Stimulated activated CD8-positive, alpha-beta memory T cell treated with anti-CD3 and anti-CD28 coated beads, Interleukin-15, amount 100 ng/mL, for 24 hours (primary cell): ENCODE measurements around the gene LACC1.
A peak's percentile ranks its signal among the peaks of the same experiment; 100 is the strongest.

Source experiments
- DNase-seq: peaks from one replicate; pipeline ENCODE4 v3.0.0-alpha.2; 2020; ENCODE audit warnings: low read depth

Gene LACC1

DNA sequence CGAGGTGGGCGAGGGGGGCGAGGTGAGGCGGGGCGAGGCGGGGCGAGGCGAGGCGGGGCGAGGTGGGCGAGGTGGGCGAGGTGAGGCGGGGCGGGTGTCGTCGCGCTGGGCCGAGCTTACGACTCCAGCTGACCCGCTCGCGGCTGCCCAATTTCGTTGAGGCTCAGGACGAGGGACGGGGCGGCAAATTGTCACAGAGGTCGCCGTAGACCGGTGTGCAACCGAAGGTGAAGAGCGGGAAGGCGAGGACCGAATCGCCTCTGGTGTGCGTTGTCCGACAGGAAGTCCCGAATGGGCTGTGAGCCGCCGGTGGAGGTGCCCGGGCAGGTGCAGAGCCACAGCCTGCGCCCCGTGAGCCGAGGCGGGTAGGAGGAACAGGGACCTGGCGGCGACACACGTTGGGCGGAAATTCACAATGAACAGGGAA lies at the start of gene LACC1:
LACC1 (plus strand) TSS at position 150 of the 427 bp plus-strand sequence. CDS start 1,082 bp downstream, outside the sequence.
- no peak for DNase-seq

DNA sequence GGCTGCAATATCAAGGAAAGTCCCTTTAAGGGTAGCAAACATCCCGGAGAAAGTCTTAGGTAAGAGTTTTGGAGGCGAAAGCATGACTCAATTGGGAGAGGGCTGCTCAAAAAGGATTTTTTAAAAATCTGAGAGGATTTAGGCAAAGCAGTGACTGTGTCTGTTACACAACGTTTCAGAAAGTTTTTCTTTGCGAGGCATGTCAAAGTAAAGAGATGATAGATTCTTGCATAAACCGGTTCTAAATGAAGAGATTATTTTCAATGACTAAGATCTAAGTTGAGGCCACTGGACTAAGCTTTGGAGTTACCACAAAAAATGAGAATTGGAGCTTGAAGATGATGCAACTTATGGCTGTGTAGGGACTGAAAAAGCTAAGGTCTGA lies 49.2 kb upstream of the LACC1 start:
- DNase-seq = no peak

- no peak for DNase-seq
These were observed 48.6 kb upstream of the LACC1 start for GRCh38 chr13:43831088-43831487.

GRCh38 chr13:43835701-43836100 lies 44.0 kb upstream of the LACC1 start:
- DNase-seq = no peak

DNA sequence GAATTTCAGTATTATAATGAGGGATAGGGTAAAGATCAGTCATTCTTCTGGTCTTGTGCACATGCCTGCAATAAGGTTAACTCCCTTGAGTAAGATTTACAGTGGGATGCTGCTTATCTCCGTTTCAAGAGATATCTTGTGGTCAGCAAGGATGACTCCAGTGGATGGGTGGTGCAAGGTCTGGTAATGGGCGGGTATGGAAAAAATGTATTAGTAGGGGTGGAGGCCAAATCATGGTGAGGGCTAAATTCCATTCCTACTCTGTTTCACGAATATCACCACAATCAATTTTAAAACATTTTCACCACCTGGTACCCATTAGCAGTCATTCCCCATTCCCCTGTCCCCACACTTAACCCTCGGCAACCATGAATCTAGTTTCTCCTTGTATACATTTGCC lies 40.8 kb upstream of the LACC1 start:
- DNase-seq = no peak

DNA sequence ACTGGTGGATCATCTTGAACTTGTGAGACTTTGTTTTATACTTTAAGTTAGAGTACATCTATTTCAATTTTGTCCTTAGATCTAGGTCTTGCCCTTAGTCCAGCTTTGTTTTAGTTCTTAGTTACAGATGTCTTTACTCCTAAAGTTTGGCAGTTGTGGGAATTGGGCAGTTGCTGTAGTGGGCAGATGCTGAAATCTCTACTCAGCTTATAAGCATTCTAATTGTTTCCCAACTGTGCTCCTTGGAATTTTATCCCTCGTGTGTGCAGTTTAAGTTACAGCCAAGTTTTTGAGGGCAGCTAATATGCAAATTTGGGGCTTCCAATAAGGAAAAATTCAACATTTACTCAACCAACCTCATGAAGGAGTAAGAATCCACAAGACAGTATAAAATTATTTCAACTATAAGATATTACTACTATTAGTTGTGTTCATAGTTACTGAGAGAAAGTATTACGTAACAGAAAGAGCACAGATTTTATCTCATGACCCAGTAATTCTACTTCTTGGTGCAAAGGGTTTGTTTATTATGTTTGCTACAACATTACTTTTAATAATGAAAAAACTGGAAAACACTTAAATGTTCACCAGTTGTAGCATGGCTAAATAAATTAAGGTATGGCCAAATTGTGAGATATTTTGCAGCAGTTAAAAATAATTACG lies 33.1 kb upstream of the LACC1 start:
- no peak for DNase-seq

DNA sequence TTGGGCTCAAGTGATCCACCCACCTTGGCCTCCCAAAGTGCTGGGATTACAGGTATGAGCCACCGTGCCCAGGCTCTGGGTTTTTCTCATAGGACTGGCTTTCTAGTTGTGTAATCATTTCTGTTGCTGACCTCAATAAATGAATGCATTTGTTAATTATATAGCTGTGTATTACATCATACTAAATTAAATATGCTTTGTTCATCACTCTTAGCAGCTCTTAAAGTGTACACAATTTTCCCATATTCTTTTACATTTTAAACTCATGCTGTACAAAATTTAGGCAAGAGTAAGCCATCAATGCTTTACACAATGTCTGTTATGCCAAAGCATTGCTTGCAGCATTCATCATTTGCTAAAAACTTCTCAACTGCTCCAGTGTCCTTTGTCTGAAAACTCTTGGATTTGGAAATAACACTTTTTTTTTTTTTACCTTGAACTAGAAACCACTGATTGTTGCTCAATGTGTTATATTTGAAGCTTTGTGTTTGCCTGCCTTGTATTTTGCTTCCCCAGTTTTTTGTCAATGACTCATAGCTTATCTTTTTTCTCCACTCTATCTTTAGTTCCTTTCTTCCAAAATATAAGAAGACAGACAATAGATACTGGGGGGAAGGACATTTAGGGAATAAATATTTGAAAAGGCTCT lies 31.6 kb upstream of the LACC1 start:
- no peak for DNase-seq

GRCh38 chr13:43850873-43851272 lies 28.8 kb upstream of the LACC1 start:
- no peak for DNase-seq

DNA sequence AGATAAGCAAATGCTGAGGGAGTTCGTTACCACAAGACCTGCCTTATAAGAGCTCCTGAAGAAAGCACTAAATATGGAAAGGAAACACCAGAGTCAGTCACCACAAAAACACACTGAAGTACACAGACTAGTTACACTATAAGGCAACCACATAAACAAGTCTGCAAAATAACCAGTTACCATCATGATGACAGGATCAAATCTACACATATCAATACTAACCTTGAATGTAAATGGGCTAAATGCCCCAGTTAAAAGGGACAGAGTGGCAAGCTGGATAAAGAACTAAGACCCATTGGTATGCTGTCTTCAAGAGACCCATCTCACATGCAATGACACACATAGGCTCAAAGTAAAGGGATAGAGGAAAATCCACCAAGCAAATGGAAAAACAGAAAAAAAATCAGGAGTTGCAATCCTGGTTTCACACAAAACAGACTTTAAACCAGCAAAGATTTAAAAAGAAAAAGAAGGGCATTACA lies 26.7 kb upstream of the LACC1 start:
- DNase-seq = no peak

- no peak for DNase-seq
These were observed 17.8 kb upstream of the LACC1 start for GRCh38 chr13:43861863-43862262.

DNA sequence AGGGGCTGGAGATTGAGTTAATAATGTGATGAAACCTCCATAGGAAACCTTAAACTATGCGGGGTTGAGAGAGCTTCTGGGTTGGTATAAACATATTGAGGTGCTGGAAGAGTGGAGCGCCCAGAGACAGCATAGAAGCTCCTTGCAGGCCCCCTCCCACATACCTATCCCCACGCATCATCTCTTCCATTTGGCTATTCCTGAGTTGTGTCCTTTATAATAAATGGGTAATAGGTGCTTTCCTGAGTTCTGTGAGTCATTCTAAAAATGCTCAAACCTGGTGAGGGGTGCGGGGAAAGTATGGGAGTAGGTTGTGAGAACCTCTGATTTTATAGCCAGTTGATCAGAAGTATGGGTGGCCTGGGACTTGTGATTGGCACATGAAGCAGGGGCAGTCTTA lies 14.8 kb upstream of the LACC1 start:
- DNase-seq = no peak

DNA sequence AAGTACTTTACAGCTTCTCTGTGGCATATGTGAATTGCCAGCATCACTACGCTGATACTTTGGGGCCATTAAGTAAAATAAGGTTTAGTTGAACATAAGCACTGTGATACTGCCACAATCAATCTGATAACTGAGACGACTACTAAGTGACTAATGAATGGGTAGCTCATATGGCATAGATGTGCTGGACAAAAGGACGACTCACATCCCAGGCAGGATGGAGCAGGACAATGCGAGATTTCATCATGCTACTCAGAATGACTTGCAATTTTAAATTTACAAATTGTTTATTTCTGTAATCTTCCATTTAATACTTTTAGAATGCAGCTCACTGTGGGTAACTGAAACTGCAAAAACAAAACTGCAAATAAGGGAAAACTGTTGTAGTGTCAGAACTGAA lies 13.8 kb upstream of the LACC1 start:
- DNase-seq = no peak

DNA sequence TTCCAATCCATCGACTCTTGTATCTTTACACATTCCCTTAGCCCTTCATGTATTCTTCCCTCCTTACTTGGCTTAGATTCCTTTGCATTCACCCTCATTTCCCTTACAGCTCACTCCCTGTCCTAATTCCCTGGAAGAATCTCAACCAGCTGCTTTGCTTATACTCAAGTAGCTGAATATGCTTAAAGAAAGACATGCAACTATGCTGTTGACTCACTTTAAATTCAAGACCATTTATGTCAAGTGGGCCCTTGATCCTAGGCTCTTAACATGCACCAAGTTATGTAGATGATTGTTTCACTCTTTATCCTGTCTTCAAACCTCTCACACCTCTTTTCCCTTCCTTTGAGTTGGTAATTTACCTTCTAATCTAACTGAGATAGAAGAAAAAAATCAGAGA lies 7.5 kb upstream of the LACC1 start:
- DNase-seq = no peak

- DNase-seq = no peak
These were observed 5.1 kb upstream of the LACC1 start for GRCh38 chr13:43874504-43875092.

- DNase-seq = no peak
These were observed 3.3 kb upstream of the LACC1 start for GRCh38 chr13:43876366-43876765.

DNA sequence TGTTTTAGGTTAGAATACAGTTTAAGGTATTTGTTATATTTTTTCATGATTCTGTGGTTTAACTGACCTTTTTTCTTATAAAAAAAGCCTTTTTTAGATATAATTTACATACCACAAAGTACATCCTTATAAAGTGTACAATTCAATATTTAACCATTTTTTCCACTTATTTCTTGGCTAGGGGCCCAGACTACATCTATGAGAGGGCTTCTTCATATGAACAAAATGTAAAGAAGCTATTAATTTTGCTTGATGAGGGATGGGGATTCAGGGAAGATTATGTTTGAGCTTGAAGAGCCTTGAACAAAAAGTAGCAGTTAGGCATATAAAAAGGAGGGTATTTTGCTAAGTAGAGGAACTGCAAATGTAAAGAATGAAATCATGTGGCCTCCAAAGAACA lies 2.4 kb upstream of the LACC1 start:
- DNase-seq = no peak

DNA sequence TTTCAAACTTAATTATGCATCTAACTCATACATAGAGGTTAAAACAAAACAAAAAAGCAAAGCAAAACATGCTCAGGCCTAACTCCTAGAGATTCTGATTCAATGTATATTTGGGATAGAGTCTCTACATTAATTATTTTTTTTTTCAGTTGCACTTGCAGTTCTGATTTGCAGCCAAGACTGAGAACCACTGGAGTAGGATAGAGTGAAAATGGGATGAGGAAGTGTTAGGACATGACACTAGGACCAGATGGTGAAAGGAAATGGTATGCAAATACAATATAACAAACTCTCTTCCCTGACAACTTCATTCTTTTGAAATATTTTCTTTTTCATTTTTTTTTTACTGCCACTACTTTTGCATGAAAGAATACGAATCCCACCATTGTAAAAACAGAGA lies 1.9 kb upstream of the LACC1 start:
- DNase-seq = no peak

DNA sequence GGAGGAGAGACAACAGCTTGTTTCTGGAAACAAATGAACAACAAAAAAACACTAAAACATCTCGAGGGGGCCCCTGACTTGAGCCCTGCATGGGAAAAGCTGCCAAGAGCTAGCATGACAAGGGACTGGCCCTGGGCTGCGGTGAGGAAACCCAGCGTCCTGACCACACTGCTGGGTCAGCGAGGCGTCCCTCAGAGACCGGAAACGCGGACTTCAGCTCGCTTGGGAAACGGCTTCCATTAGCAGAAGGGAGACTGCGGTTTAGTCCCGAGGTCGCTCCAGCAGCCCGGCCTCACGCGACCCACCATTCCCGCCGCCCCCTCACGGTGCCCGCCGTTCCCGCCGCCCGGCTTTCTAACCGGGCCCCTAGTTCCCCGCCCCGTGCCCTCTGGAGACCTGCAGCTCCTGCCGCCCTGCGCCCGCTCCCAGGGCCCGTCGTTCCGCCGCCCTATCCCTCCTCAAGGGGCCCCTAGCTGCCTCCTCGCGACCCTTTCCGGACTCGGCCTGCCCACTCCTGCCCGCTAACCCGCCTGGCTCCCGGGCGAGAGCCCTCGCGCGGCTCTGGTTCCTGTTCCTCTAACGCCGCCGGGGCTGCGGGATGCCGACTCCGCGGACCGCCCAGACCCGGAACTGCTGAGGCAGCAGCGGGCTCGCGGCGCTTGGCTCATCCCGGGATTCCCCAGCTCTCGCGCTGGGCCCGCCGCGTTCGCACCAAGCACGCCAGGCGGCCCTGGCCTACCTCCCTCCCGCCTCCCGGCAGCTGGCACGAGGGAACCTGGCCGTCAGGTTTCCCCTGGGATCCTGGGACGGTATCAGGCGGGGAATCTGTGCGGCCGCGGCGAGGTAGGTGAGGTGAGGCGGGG lies 581 bp upstream of the LACC1 start, which contains the start of gene CCDC122:
CCDC122 (minus strand) TSS at position 849 of the 863 bp plus-strand sequence. CDS start 10,364 bp downstream, outside the sequence.
- peak; percentile 62 for DNase-seq

- DNase-seq = no peak
These were observed 631 bp downstream of the LACC1 start for GRCh38 chr13:43880214-43880855.

- DNase-seq = no peak
These were observed 1.2 kb downstream of the LACC1 start for GRCh38 chr13:43880926-43881325.

DNA sequence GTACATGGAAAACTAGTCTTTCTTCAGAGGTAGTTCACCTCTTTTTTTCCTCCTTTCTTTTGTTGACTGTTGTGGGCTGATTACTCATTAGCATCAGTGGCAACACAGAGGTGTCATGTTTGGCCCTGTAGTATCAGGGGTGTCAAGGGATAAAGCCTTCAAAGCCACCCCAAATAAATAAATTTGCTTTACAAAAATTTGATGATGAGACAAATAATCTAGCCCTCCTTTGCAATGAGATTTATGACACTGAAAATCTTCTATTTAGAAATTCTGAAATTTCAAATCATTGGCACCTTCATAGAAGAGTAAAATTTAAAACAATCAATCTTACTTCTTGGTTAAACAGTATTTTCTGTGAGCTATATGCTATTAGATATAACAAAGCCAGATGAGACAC lies 1.9 kb downstream of the LACC1 start:
- no peak for DNase-seq

DNA sequence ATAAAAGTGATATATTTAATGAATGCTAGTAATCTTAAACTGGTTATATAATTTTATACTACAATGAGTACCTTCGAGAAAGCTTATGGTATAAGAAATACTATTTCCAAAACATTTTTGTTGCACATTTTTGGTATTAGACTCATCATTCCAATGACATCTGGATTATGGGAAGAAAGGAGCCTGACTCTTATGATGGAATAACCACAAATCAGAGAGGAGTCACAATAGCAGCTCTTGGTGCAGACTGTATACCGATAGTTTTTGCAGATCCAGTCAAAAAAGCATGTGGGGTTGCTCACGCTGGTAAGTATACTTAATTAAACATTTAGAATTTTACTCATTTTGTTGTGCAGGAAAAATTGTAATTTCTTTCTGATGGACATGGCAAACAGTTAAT lies 3.9 kb downstream of the LACC1 start:
- DNase-seq = no peak
